Ammon's horn (tissue), 1 donor: ENCODE measurements around the gene CLEC7A.

Experiments
- DNase-seq: peaks from one replicate; pipeline ENCODE4 v3.0.0-alpha.2; 2016; ENCODE audit warnings: low spot score

The CLEC7A gene

GRCh38 chr12:10140001-10140400, 10.0 kb upstream of the CLEC7A start:
- DNase-seq = peak; percentile 85

GRCh38 chr12:10136637-10137205, 6.7 kb upstream of the CLEC7A start:
- no peak for DNase-seq

- no peak for DNase-seq
Measured at GRCh38 chr12:10135126-10135525, 5.1 kb upstream of the CLEC7A start.

GRCh38 chr12:10132850-10133370, 2.9 kb upstream of the CLEC7A start:
- no peak for DNase-seq

GRCh38 chr12:10131111-10131690, 1.2 kb upstream of the CLEC7A start:
- DNase-seq = no peak

GRCh38 chr12:10128687-10129086, 1.3 kb downstream of the CLEC7A start:
- DNase-seq = peak; percentile 43

- DNase-seq = no peak
Measured at GRCh38 chr12:10126413-10126812, 3.6 kb downstream of the CLEC7A start.

GRCh38 chr12:10122689-10123088, 7.3 kb downstream of the CLEC7A start:
- no peak for DNase-seq

- peak; percentile 39 for DNase-seq
Measured at GRCh38 chr12:10121278-10121677, 8.7 kb downstream of the CLEC7A start.

- no peak for DNase-seq
Measured at GRCh38 chr12:10119066-10119465, 10.9 kb downstream of the CLEC7A start.

- no peak for DNase-seq
Measured at GRCh38 chr12:10115890-10116289, 14.1 kb downstream of the CLEC7A start.

GRCh38 chr12:10115311-10115710, 14.7 kb downstream of the CLEC7A start:
- DNase-seq = no peak

GRCh38 chr12:10113920-10114319, 16.1 kb downstream of the CLEC7A start:
- no peak for DNase-seq

GRCh38 chr12:10113075-10113474, 16.9 kb downstream of the CLEC7A start:
- DNase-seq = no peak

GRCh38 chr12:10111451-10111850, 18.5 kb downstream of the CLEC7A start:
- no peak for DNase-seq

GRCh38 chr12:10110256-10110844, 19.6 kb downstream of the CLEC7A start:
- no peak for DNase-seq

- peak; percentile 57 for DNase-seq
Measured at GRCh38 chr12:10102322-10102721, 27.7 kb downstream of the CLEC7A start.

- no peak for DNase-seq
Measured at GRCh38 chr12:10101648-10102220, 28.3 kb downstream of the CLEC7A start.

GRCh38 chr12:10101042-10101579, 28.9 kb downstream of the CLEC7A start:
- peak; percentile 32 for DNase-seq

GRCh38 chr12:10098791-10099190, 31.2 kb downstream of the CLEC7A start, which contains the start of gene CLEC1A:
TSS of gene CLEC1A (minus strand) at chr12:10098985. CDS start at chr12:10098922, 63 bp downstream.
- no peak for DNase-seq

GRCh38 chr12:10097521-10097920, 32.5 kb downstream of the CLEC7A start:
- no peak for DNase-seq

- no peak for DNase-seq
Measured at GRCh38 chr12:10095971-10096370, 34.0 kb downstream of the CLEC7A start.
